ENCODE data around the gene RHAG. TPM values are rescaled to one million over a fixed set of nuclear protein-coding genes. Genes with fewer than 3 reads are reported as not detected.

The RHAG gene
- total RNA-seq, 1 experiment from 2014 or later = not detected

- H3K36me3 Mint-ChIP-seq (ENCODE audit: insufficient read depth, unreplicated experiment) = peaks cover 42% of the 10 kb centered on the region
- no peaks in the 10 kb centered on the region for H3K27me3 Mint-ChIP-seq (ENCODE audit: unreplicated experiment)
- H3K27ac Mint-ChIP-seq (ENCODE audit: unreplicated experiment) = peak overlapping the region; percentile 62
- H3K4me3 Mint-ChIP-seq (ENCODE audit: low read depth, unreplicated experiment) = no peak overlapping the region
- peaks cover 22% of the 10 kb centered on the region for H3K4me1 Mint-ChIP-seq (ENCODE audit: low read depth, unreplicated experiment)
- no peak for DNase-seq
- TF ChIP-seq CTCF (IDR thresholded peaks at IDR 0.05; ENCODE audit: unreplicated experiment) = no peak
- no TSS peak for BruUV-seq (replicated peaks)
- no peaks in the 10 kb centered on the region for H3K9me3 Mint-ChIP-seq (ENCODE audit: low read depth, unreplicated experiment)
- intact Hi-C loops (cut with micrococcal nuclease; ENCODE audit: unreplicated experiment) = no loop called here
- CTCF ChIA-PET = no interaction called here
Measured at GRCh38 chr6:49558238-49558637, 78.4 kb downstream of the RHAG start.

GRCh38 chr6:49557177-49557576 is 79.5 kb downstream of the RHAG start:
- peaks cover 33% of the 10 kb centered on the region for H3K4me1 Mint-ChIP-seq (ENCODE audit: low read depth, unreplicated experiment)
- H3K9me3 Mint-ChIP-seq (ENCODE audit: low read depth, unreplicated experiment) = no peaks in the 10 kb centered on the region
- no peak for DNase-seq
- BruUV-seq (replicated peaks) = no TSS peak
- no peak overlapping the region for H3K4me3 Mint-ChIP-seq (ENCODE audit: low read depth, unreplicated experiment)
- CTCF ChIA-PET = no interaction called here
- peak overlapping the region; percentile 62 for H3K27ac Mint-ChIP-seq (ENCODE audit: unreplicated experiment)
- no peak for TF ChIP-seq CTCF (IDR thresholded peaks at IDR 0.05; ENCODE audit: unreplicated experiment)
- no peaks in the 10 kb centered on the region for H3K27me3 Mint-ChIP-seq (ENCODE audit: unreplicated experiment)
- peaks cover 53% of the 10 kb centered on the region for H3K36me3 Mint-ChIP-seq (ENCODE audit: insufficient read depth, unreplicated experiment)
- intact Hi-C loops (cut with micrococcal nuclease; ENCODE audit: unreplicated experiment) = no loop called here

- no peak for TF ChIP-seq CTCF (IDR thresholded peaks at IDR 0.05; ENCODE audit: unreplicated experiment)
- peak; percentile 75 for DNase-seq
- Mint-ChIP-seq H3K36me3 (ENCODE audit: insufficient read depth, unreplicated experiment) (peaks cover 58% of the 10 kb centered on the region), H3K9me3 (ENCODE audit: low read depth, unreplicated experiment) (no peaks in the 10 kb centered on the region), H3K27me3 (ENCODE audit: unreplicated experiment) (no peaks in the 10 kb centered on the region), H3K4me3 (ENCODE audit: low read depth, unreplicated experiment) (peak overlapping the region; percentile 60), H3K4me1 (ENCODE audit: low read depth, unreplicated experiment) (peaks cover 34% of the 10 kb centered on the region), H3K27ac (ENCODE audit: unreplicated experiment) (peak overlapping the region; percentile 92)
- intact Hi-C loops (cut with micrococcal nuclease; ENCODE audit: unreplicated experiment) = no loop called here
- BruUV-seq (replicated peaks) = no TSS peak
- CTCF ChIA-PET = no interaction called here
Measured at GRCh38 chr6:49556429-49556837, 80.2 kb downstream of the RHAG start.

- no peak for TF ChIP-seq CTCF (IDR thresholded peaks at IDR 0.05; ENCODE audit: unreplicated experiment)
- H3K27me3 Mint-ChIP-seq (ENCODE audit: unreplicated experiment) = no peaks in the 10 kb centered on the region
- CTCF ChIA-PET = no interaction called here
- peak overlapping the region; percentile 60 for H3K4me3 Mint-ChIP-seq (ENCODE audit: low read depth, unreplicated experiment)
- H3K4me1 Mint-ChIP-seq (ENCODE audit: low read depth, unreplicated experiment) = peaks cover 34% of the 10 kb centered on the region
- no TSS peak for BruUV-seq (replicated peaks)
- intact Hi-C loops (cut with micrococcal nuclease; ENCODE audit: unreplicated experiment) = no loop called here
- DNase-seq = no peak
- H3K27ac Mint-ChIP-seq (ENCODE audit: unreplicated experiment) = peak overlapping the region; percentile 92
- peaks cover 61% of the 10 kb centered on the region for H3K36me3 Mint-ChIP-seq (ENCODE audit: insufficient read depth, unreplicated experiment)
- no peaks in the 10 kb centered on the region for H3K9me3 Mint-ChIP-seq (ENCODE audit: low read depth, unreplicated experiment)
Measured at GRCh38 chr6:49555951-49556350, 80.7 kb downstream of the RHAG start.

Other genes with a start within 250 kb of the RHAG start
- 17.8 and 19.6 TPM in 2 replicates for gene MMUT, start 173.6 kb downstream of the RHAG start, total RNA-seq (2022)
- gene CENPQ, start 173.5 kb downstream of the RHAG start, total RNA-seq (2022) = 16.4 and 18.8 TPM in 2 replicates
- not detected in 2 replicates for gene GLYATL3, start 136.9 kb downstream of the RHAG start, total RNA-seq (2022)
- gene C6orf141, start 86.2 kb downstream of the RHAG start, total RNA-seq (2022) = 60.9 and 74.2 TPM in 2 replicates
- gene CRISP2, start 76.7 kb upstream of the RHAG start, total RNA-seq (2022) = not detected in 2 replicates
- 1.5 and 7.0 TPM in 2 replicates for gene CRISP3, start 107.5 kb upstream of the RHAG start, total RNA-seq (2022)
- not detected in 2 replicates for gene PGK2, start 150.4 kb upstream of the RHAG start, total RNA-seq (2022)
- gene CRISP1, start 229.7 kb upstream of the RHAG start, total RNA-seq (2022) = not detected in 2 replicates

Data from Calu3 (cell line).